GM04503 (cell line): ENCODE measurements around the gene HIC2.
"Not testable (repeated sequence)": the region's sequence is repeated elsewhere in the genome, so short reads cannot be mapped to it uniquely, and the experiment has no call there.

Experiments
- DNase-seq: peaks from one replicate; pipeline ENCODE4 v3.0.0-alpha.2; 2012; ENCODE audit warnings: low read depth

HIC2 gene

DNA sequence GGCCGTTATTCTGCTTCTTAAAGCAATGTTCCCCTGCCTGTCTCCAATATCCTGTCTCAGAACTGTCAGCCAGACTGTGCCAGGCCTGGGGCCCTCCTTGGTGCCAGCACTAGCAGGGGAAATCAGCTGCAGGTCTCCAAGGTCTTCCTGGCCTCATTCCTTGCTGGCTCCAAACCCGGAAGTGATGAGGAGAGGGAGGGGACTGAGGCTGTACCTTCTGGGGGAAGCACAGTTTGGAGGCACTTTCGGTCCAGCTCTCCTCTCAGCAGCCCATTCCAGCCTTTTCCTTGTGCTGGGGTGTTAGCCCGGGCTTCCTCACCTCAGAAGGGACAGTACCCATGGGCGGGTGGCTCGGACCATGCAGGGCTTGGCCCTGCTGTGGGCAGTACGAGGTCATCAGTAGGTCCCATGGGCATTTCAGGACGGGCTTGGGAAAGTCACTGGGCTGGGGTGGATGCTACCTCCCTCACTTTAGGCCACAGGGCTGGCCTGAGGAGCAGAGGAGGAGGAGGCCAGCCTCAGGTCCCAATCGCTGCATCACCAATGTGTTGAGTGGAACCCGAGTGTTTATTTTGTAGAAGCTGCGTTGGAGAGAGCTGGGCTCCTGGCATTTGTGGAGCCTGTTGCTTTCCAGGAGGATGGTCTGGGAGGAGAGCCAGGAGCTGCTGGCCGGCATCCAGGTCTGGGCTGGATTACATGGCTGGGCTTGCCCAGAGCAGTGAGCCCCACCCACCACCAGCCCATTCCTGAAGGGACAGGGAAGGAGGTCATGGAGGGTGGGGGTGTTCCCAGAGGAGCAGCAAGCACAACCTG, 19.0 kb downstream of the HIC2 start:
- not testable (repeated sequence) for DNase-seq

GRCh38 chr22:21438013-21438412, 20.8 kb downstream of the HIC2 start:
- not testable (repeated sequence) for DNase-seq

GRCh38 chr22:21440018-21440636, 23.0 kb downstream of the HIC2 start:
- DNase-seq: not testable (repeated sequence)

- not testable (repeated sequence) for DNase-seq
Observed at GRCh38 chr22:21440676-21441075, 23.5 kb downstream of the HIC2 start.

DNA sequence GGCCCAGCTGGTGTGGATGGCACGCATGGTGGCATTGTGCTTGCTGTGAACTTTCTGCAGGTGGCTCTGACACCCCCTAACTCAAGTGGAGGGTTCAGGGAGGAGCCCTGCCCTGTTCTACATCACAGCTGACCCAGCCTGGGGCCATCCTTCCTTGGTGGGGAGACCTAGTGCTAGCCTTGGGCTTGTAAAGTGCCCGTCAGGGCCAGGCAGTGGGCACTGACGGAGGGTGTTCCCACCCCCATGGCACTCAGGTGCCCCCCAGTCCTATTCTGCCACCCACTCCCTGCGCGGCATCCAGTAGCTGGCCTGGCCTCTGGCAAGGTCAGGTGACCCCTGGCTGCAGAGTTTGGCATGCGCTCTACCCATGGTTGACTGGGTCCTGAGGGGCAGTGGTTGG, 24.0 kb downstream of the HIC2 start:
- DNase-seq: not testable (repeated sequence)

DNA sequence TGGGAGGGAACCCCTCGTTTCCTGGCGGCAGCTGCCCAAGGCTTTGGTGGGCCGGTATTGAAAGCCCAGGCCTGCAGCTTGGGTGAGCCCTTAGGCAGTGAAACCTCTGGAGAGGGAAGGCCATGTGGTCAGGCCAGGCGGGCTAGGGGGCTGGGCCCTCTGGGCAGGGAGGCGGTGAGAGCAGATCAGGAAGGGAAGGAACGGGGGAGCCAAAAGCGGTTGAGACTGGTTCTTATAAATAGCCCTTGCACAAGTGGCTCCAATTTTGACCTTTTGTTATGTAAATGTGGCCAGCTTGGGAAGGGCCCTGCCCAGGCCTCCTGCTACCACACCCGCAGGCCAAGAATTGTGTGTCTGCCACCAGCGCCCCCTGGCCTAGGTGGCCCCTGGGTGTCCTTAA, 25.0 kb downstream of the HIC2 start:
- not testable (repeated sequence) for DNase-seq

GRCh38 chr22:21442646-21443045, 25.5 kb downstream of the HIC2 start:
- DNase-seq: not testable (repeated sequence)

DNA sequence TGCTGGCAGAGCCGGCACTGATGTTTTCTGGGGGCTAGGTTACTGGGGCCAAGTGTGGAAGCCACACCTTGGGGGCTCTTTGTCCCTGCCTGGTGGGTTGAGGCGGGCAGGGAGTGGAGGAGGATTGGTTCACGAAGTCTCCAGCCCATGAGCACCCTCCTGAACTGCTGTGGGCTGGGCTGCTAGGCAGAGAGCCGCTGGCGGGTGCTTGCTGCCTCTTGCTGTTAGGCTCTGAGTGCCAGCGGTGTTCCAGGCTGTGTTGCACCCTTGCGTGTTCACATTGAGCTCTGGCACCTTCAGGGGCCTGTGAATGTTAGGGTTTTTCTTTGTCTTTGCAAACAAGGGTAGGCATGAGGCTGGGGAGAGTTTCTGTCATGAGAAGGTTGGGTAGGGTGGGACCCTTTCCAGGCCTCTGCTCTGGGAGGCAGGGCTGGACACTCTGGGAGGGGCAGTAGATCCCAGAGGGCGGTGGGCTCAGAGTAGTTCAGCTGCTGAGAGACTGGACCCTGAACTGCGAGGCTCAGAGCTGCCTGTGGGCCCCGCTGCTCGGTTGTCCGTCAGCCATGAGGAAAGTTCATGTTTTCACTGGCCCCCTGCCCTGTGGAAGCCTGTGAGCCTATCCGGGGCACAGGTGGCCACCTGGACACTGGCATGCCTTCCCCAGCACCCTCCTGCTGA, 26.0 kb downstream of the HIC2 start:
- no peak for DNase-seq

- DNase-seq: no peak
Observed at GRCh38 chr22:21443735-21444421, 26.7 kb downstream of the HIC2 start.

DNA sequence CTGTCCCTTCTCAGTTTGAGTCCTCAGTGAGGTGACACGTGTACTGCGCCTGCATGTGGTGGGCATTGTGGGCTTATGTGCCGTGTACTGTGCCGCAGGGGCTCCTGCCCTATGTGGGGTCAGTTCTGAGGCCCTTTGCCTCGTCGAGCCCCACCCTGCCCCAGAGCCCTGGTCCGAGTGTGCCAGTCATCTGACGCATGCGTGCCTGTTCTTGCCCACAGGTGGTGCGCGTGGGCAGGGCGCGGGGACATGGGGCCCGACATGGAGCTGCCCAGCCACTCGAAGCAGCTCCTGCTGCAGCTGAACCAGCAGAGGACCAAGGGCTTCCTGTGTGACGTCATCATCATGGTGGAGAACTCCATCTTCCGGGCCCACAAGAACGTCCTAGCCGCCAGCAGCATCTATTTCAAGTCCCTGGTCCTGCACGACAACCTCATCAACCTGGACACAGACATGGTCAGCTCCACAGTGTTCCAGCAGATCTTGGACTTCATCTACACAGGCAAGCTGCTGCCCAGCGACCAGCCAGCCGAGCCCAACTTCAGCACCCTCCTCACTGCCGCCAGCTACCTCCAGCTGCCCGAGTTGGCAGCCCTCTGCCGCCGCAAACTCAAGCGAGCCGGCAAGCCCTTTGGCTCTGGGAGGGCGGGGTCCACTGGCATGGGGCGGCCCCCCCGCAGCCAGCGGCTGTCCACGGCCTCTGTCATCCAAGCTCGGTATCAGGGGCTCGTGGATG, 27.7 kb downstream of the HIC2 start:
- no peak for DNase-seq

GRCh38 chr22:21445437-21446127, 28.4 kb downstream of the HIC2 start:
- DNase-seq: no peak

- no peak for DNase-seq
Observed at GRCh38 chr22:21446128-21446826, 29.1 kb downstream of the HIC2 start.

GRCh38 chr22:21446827-21447690, 29.9 kb downstream of the HIC2 start:
- DNase-seq: no peak

GRCh38 chr22:21447694-21448402, 30.7 kb downstream of the HIC2 start:
- no peak for DNase-seq

DNA sequence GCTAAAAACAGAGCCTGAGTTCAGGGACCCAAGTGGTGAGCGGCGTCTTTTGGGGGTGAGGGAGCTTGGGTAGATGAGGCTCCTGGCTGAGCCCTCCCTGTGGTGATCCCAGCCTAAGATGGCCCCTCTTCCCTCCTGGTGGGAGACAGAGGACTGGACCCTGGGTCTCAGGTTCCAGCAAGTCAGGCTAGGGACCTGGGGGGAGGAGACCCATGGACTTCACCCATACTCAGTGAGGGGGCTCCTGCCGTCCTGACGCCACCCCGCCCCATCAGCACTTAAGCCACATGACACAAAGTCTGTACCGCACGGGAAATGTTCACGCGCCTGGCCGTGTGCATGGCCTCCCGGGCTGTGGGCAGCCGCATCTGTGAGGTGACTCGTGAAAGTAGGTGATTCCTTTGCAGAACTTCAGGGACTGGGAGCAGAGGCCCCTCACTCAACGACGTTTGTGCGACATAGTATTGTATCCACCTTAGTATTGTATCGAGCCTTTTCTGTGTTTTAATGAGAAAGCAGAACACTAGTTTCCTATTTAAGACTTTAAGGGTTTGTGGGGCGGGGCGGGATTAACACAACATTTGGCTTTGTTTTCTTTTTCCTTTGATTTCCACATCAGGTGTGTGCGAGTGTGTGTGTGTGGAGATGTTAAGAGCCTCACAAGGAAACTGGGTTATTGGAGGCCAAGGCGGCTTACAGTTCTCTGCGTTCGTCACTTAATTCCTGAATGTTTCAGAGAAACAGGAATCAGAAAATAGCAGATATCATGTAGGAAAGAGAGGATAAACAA, 31.7 kb downstream of the HIC2 start:
- no peak for DNase-seq

GRCh38 chr22:21449531-21450319, 32.6 kb downstream of the HIC2 start:
- no peak for DNase-seq

DNA sequence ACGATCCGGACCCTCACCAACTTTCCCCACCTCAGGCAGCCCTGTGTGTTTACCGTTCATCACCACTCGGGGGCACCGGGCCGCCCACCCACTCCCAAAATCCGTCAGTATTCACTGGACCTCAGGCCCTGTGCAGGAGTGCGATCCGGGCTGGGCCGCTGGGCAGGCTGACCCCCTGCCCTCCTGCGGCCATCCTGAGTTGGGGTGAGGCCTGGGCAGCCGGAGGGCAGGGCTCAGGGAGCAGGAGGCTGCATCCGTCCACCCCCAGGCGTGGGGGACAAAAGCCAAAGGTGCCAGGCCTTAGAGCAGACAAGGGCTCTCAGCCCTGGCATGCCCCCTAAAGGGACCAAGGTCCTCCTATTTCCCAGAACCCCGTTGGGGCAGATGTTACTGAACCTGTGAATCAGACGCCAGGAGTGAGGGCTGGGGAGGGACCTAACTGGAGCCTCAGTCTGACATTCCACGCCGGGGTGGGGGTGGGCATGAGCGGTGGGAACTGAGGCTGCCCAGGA, 33.2 kb downstream of the HIC2 start:
- DNase-seq: no peak
